ENCODE measurements around the gene SESN3. TPM values are rescaled to one million over a fixed set of nuclear protein-coding genes. Genes with fewer than 3 reads are reported as not detected.

SESN3 gene
- total RNA-seq, 1 donor from 2014 or later = 4.7 TPM

DNA sequence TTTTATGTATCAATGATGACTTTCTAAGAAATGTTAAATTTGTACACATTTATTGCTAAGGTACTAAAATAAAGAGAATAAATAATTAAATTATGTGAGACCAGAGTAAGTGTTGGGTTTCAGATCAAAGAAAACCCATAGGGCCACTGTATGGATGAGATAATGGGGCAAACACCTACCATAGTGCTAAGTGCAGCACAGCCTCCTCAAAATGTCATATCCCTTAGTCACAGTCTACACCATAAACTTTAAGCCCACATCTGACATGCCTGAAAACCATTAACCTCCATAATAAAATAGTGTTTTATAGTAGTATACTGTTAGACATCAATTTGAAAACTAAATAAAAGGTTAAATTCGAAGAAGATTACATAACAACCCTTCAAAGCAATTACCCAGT lies 37.5 kb downstream of the SESN3 start:
- TF ChIP-seq, protein P1, sequence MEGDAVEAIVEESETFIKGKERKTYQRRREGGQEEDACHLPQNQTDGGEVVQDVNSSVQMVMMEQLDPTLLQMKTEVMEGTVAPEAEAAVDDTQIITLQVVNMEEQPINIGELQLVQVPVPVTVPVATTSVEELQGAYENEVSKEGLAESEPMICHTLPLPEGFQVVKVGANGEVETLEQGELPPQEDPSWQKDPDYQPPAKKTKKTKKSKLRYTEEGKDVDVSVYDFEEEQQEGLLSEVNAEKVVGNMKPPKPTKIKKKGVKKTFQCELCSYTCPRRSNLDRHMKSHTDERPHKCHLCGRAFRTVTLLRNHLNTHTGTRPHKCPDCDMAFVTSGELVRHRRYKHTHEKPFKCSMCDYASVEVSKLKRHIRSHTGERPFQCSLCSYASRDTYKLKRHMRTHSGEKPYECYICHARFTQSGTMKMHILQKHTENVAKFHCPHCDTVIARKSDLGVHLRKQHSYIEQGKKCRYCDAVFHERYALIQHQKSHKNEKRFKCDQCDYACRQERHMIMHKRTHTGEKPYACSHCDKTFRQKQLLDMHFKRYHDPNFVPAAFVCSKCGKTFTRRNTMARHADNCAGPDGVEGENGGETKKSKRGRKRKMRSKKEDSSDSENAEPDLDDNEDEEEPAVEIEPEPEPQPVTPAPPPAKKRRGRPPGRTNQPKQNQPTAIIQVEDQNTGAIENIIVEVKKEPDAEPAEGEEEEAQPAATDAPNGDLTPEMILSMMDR (IDR thresholded peaks at IDR 0.05; ENCODE audit: insufficient read depth, low read length, poor library complexity, severe bottlenecking) = no peak
- H3K27me3 ChIP-seq (ENCODE audit: control insufficient read depth, insufficient read depth, low read length) = no peaks in the 10 kb centered on the region
- no peak overlapping the region for H3K4me3 ChIP-seq (ENCODE audit: low read depth, low read length)
- DNase-seq (ENCODE audit: low read depth) = no peak
- no peaks in the 10 kb centered on the region for H3K36me3 ChIP-seq (ENCODE audit: control insufficient read depth, insufficient read depth, low read length)

DNA sequence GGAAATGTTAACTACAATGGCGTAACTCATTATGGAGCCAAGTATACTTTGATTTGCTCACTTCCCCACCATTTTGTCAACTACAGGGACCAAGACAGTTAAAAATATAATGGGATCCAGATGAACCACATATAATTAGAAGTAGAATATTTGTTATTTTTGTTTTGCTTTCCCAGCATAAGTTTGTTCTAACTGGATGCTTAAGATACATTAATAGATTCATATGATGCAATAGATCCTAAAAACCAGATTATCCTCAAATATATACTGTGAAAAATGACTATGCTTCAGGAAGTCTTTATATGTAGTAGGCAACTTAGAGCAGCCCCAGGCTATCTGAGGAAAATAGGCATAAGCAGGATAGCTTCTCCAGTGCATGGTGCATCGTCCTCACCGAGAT lies 38.3 kb downstream of the SESN3 start:
- no peak for DNase-seq (ENCODE audit: low read depth)
- Histone ChIP-seq H3K27me3 (ENCODE audit: control insufficient read depth, insufficient read depth, low read length) (no peaks in the 10 kb centered on the region), H3K4me3 (ENCODE audit: low read depth, low read length) (no peak overlapping the region), H3K36me3 (ENCODE audit: control insufficient read depth, insufficient read depth, low read length) (no peaks in the 10 kb centered on the region)
- TF ChIP-seq, protein P1 (IDR thresholded peaks at IDR 0.05; ENCODE audit: insufficient read depth, low read length, poor library complexity, severe bottlenecking) = no peak

- no peaks in the 10 kb centered on the region for H3K27me3 ChIP-seq (ENCODE audit: control insufficient read depth, insufficient read depth, low read length)
- H3K4me3 ChIP-seq (ENCODE audit: low read depth, low read length) = no peak overlapping the region
- TF ChIP-seq, protein P1 (IDR thresholded peaks at IDR 0.05; ENCODE audit: insufficient read depth, low read length, poor library complexity, severe bottlenecking) = no peak
- no peak for DNase-seq (ENCODE audit: low read depth)
- H3K36me3 ChIP-seq (ENCODE audit: control insufficient read depth, insufficient read depth, low read length) = no peaks in the 10 kb centered on the region
Measured at GRCh38 chr11:95187723-95188122, 43.3 kb downstream of the SESN3 start.

GRCh38 chr11:95182397-95182796 lies 48.6 kb downstream of the SESN3 start:
- TF ChIP-seq, protein P1 (IDR thresholded peaks at IDR 0.05; ENCODE audit: insufficient read depth, low read length, poor library complexity, severe bottlenecking) = no peak
- H3K36me3 ChIP-seq (ENCODE audit: control insufficient read depth, insufficient read depth, low read length) = no peaks in the 10 kb centered on the region
- H3K4me3 ChIP-seq (ENCODE audit: low read depth, low read length) = no peak overlapping the region
- H3K27me3 ChIP-seq (ENCODE audit: control insufficient read depth, insufficient read depth, low read length) = no peaks in the 10 kb centered on the region
- no peak for DNase-seq (ENCODE audit: low read depth)

- H3K36me3 ChIP-seq (ENCODE audit: control insufficient read depth, insufficient read depth, low read length) = no peaks in the 10 kb centered on the region
- H3K4me3 ChIP-seq (ENCODE audit: low read depth, low read length) = no peak overlapping the region
- H3K27me3 ChIP-seq (ENCODE audit: control insufficient read depth, insufficient read depth, low read length) = no peaks in the 10 kb centered on the region
- TF ChIP-seq, protein P1 (IDR thresholded peaks at IDR 0.05; ENCODE audit: insufficient read depth, low read length, poor library complexity, severe bottlenecking) = no peak
- no peak for DNase-seq (ENCODE audit: low read depth)
Measured at GRCh38 chr11:95175818-95176380, 55.1 kb downstream of the SESN3 start.

DNA sequence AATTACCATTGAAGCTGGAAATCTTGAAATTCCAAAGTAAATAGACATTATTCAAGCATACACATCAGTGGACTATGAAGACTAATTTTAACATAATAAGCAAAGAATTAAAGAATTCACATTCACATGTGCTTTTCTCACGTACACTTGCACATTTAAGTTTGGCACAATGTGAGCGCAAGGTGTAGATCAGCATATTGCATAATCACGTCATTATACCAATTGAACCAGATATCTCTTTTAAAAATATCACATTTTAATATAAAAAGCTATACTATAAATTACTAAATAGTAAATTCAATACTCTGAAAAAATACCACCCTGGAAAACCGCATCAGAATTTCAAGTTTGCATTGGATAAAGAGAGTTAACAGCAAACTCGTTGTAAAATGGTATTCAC lies 60.7 kb downstream of the SESN3 start:
- no peak for DNase-seq (ENCODE audit: low read depth)
- no peaks in the 10 kb centered on the region for H3K27me3 ChIP-seq (ENCODE audit: control insufficient read depth, insufficient read depth, low read length)
- TF ChIP-seq, protein P1 (IDR thresholded peaks at IDR 0.05; ENCODE audit: insufficient read depth, low read length, poor library complexity, severe bottlenecking) = no peak
- H3K36me3 ChIP-seq (ENCODE audit: control insufficient read depth, insufficient read depth, low read length) = no peaks in the 10 kb centered on the region
- H3K4me3 ChIP-seq (ENCODE audit: low read depth, low read length) = no peak overlapping the region
